ENCODE data around the gene COX6A1. TPM values are rescaled to one million over a fixed set of nuclear protein-coding genes. Genes with fewer than 3 reads are reported as not detected.

COX6A1 gene
- total and polyA plus RNA-seq, 2 donors (not counting 3 experiments of a cell fraction or from before 2014, with no cell fraction given) = 299 to 1,327 TPM

- H3K27me3 ChIP-seq (ENCODE audit: control insufficient read depth in 2 of 2, insufficient read depth in 2 of 2, low read length in 2 of 2) = no peaks in the 10 kb centered on the region
- no peak overlapping the region for H3K4me2 ChIP-seq (ENCODE audit: insufficient read depth, low read length)
- H3K9ac ChIP-seq (replicated peaks; ENCODE audit: extremely low read depth, insufficient read depth, low read length) = no peak overlapping the region
- dilution Hi-C loops (cut with MboI; ENCODE audit: extremely low pct_ligation_motif_present, low sequenced_read_pairs) = no loop called here
- peaks cover 13% of the 10 kb centered on the region for H3K4me1 ChIP-seq (ENCODE audit: control insufficient read depth, extremely low read depth, insufficient read depth, low read length)
- CTCF ChIA-PET = interaction anchor here (1.4 kb wide), 1 partner anchor 22 kb away, joined by 5 read pairs; no protein-coding TSS in a partner anchor
- TF ChIP-seq, protein P1, sequence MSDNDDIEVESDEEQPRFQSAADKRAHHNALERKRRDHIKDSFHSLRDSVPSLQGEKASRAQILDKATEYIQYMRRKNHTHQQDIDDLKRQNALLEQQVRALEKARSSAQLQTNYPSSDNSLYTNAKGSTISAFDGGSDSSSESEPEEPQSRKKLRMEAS (IDR thresholded peaks at IDR 0.05; ENCODE audit: insufficient read depth, insufficient read length) = no peak
- TF ChIP-seq FOS (IDR thresholded peaks at IDR 0.05; ENCODE audit: borderline replicate concordance, insufficient read depth, low read length) = no peak
- TF ChIP-seq CTCF (IDR thresholded peaks at IDR 0.05; ENCODE audit: extremely low read depth in 1 of 2, insufficient read depth in 1 of 2, low read depth in 1 of 2, low read length in 2 of 2) = no peak
- TF ChIP-seq GATA2 (IDR thresholded peaks at IDR 0.05; ENCODE audit: insufficient read depth, insufficient read length, low read depth, low read length) = no peak
- no peak for TF ChIP-seq POLR2A (IDR thresholded peaks at IDR 0.05; ENCODE audit: low read depth, low read length)
- TF ChIP-seq MYC (IDR thresholded peaks at IDR 0.05; ENCODE audit: low read depth, low read length) = no peak
- TF ChIP-seq POLR2AphosphoS5 (IDR thresholded peaks at IDR 0.05; ENCODE audit: insufficient read depth, low read depth, low read length) = no peak
- no peak for TF ChIP-seq JUN (IDR thresholded peaks at IDR 0.05; ENCODE audit: borderline replicate concordance, insufficient read depth, insufficient read length, low read depth)
- no peak for TF ChIP-seq EZH2 (IDR thresholded peaks at IDR 0.05; ENCODE audit: borderline replicate concordance, low read depth, low read length, severe bottlenecking)
- BruUV-seq (replicated peaks) = no TSS peak
- no peaks in the 10 kb centered on the region for H3K36me3 ChIP-seq (ENCODE audit: control insufficient read depth in 2 of 2, extremely low read depth in 1 of 2, insufficient read depth in 2 of 2, low read length in 2 of 2)
- FAIRE-seq (no peak), DNase-seq (ENCODE audit: low read depth, low spot score) (no peak)
- no peak overlapping the region for H2AFZ ChIP-seq (ENCODE audit: low read depth, low read length)
- no peaks in the 10 kb centered on the region for H3K9me1 ChIP-seq (replicated peaks; ENCODE audit: control insufficient read depth, extremely low read depth, insufficient read depth, low read length)
- no peak overlapping the region for H3K4me3 ChIP-seq (replicated peaks in 1 of 3; ENCODE audit: insufficient read depth in 1 of 3, low read depth in 1 of 3, low read length in 3 of 3)
- POLR2A ChIA-PET = no interaction called here
- H4K20me1 ChIP-seq (replicated peaks; ENCODE audit: control insufficient read depth, extremely low read depth, insufficient read depth, low read length) = no peaks in the 10 kb centered on the region
- H3K9me3 ChIP-seq (replicated peaks; ENCODE audit: control insufficient read depth, insufficient read depth, low read length) = no peaks in the 10 kb centered on the region
- intact Hi-C loops (cut with micrococcal nuclease) = no loop called here
- no peak overlapping the region for H3K27ac ChIP-seq (ENCODE audit: insufficient read depth, low read depth, low read length)
- H3K79me2 ChIP-seq (ENCODE audit: control insufficient read depth, insufficient read depth, low read length) = no peaks in the 10 kb centered on the region
Measured at GRCh38 chr12:120490325-120490724, 52.4 kb downstream of the COX6A1 start.

Other genes starting within 250 kb of the COX6A1 start
- 79.1 and 101 TPM in 2 replicates for gene GCN1, start 243.4 kb upstream of the COX6A1 start, total RNA-seq
- 30.1 and 38.3 TPM in 2 replicates for gene GCN1, start 243.4 kb upstream of the COX6A1 start, polyA plus RNA-seq
- gene RPLP0, start 237.0 kb upstream of the COX6A1 start, total RNA-seq = 2,020 and 2,099 TPM in 2 replicates
- 7,015 and 7,522 TPM in 2 replicates for gene RPLP0, start 237.0 kb upstream of the COX6A1 start, polyA plus RNA-seq
- gene PXN, start 172.4 kb upstream of the COX6A1 start, total RNA-seq = 228 and 258 TPM in 2 replicates
- gene PXN, start 172.4 kb upstream of the COX6A1 start, polyA plus RNA-seq = 132 and 192 TPM in 2 replicates
- 2,424 and 7,220 TPM in 2 replicates for gene RNU4-2, start 146.2 kb upstream of the COX6A1 start, total RNA-seq
- gene RNU4-2, start 146.2 kb upstream of the COX6A1 start, polyA plus RNA-seq = under 0.01 TPM in 2 replicates
- gene RNU4-1, start 144.9 kb upstream of the COX6A1 start, total RNA-seq = 2,141 and 7,155 TPM in 2 replicates
- gene RNU4-1, start 144.9 kb upstream of the COX6A1 start, polyA plus RNA-seq = under 0.01 TPM in 2 replicates
- gene SIRT4, start 135.8 kb upstream of the COX6A1 start, total RNA-seq = 1.2 and 1.4 TPM in 2 replicates
- gene SIRT4, start 135.8 kb upstream of the COX6A1 start, polyA plus RNA-seq = 0.76 and 0.79 TPM in 2 replicates
- not detected in 2 replicates for gene PLA2G1B, start 110.3 kb upstream of the COX6A1 start, total RNA-seq
- not detected in 2 replicates for gene PLA2G1B, start 110.3 kb upstream of the COX6A1 start, polyA plus RNA-seq
- gene MSI1, start 68.9 kb upstream of the COX6A1 start, total RNA-seq = 0.12 TPM in 1 of 2 replicates, not detected in the other
- gene MSI1, start 68.9 kb upstream of the COX6A1 start, polyA plus RNA-seq = 0.01 TPM in 1 of 2 replicates, not detected in the other
- gene TRIAP1, start 8.3 kb downstream of the COX6A1 start, total RNA-seq = 46.0 and 48.1 TPM in 2 replicates
- gene TRIAP1, start 8.3 kb downstream of the COX6A1 start, polyA plus RNA-seq = 18.0 and 26.1 TPM in 2 replicates
- 28.8 and 33.1 TPM in 2 replicates for gene GATC, start 8.3 kb downstream of the COX6A1 start, total RNA-seq
- gene GATC, start 8.3 kb downstream of the COX6A1 start, polyA plus RNA-seq = 11.8 and 13.0 TPM in 2 replicates
- 226 and 238 TPM in 2 replicates for gene SRSF9, start 31.6 kb downstream of the COX6A1 start, total RNA-seq
- 97.7 and 153 TPM in 2 replicates for gene SRSF9, start 31.6 kb downstream of the COX6A1 start, polyA plus RNA-seq
- gene DYNLL1, start 58.0 kb downstream of the COX6A1 start, total RNA-seq = 469 TPM in 2 replicates
- gene DYNLL1, start 58.0 kb downstream of the COX6A1 start, polyA plus RNA-seq = 538 and 600 TPM in 2 replicates
- 19.7 and 27.2 TPM in 2 replicates for gene COQ5, start 91.0 kb downstream of the COX6A1 start, total RNA-seq
- gene COQ5, start 91.0 kb downstream of the COX6A1 start, polyA plus RNA-seq = 18.4 and 23.7 TPM in 2 replicates
- gene RNF10, start 96.2 kb downstream of the COX6A1 start, total RNA-seq = 192 and 236 TPM in 2 replicates
- 92.1 and 120 TPM in 2 replicates for gene RNF10, start 96.2 kb downstream of the COX6A1 start, polyA plus RNA-seq
- 25.7 and 30.5 TPM in 2 replicates for gene POP5, start 143.3 kb downstream of the COX6A1 start, total RNA-seq
- 56.7 and 60.2 TPM in 2 replicates for gene POP5, start 143.3 kb downstream of the COX6A1 start, polyA plus RNA-seq
- gene CABP1, start 202.5 kb downstream of the COX6A1 start, total RNA-seq = 0.31 and 0.32 TPM in 2 replicates
- gene CABP1, start 202.5 kb downstream of the COX6A1 start, polyA plus RNA-seq = 0.07 TPM in 1 of 2 replicates, not detected in the other
- 132 and 144 TPM in 2 replicates for gene MLEC, start 249.0 kb downstream of the COX6A1 start, total RNA-seq
- 18.6 and 28.4 TPM in 2 replicates for gene MLEC, start 249.0 kb downstream of the COX6A1 start, polyA plus RNA-seq